ENCODE measurements around the gene OSBPL6. TPM values are rescaled to one million over a fixed set of nuclear protein-coding genes. Genes with fewer than 3 reads are reported as not detected.
"Not testable (repeated sequence)": the region's sequence is repeated elsewhere in the genome, so short reads cannot be mapped to it uniquely, and the experiment has no call there.

OSBPL6 gene
- total RNA-seq, 4 donors from 2014 or later = 1.8 to 3.3 (median 2.3) TPM

DNA sequence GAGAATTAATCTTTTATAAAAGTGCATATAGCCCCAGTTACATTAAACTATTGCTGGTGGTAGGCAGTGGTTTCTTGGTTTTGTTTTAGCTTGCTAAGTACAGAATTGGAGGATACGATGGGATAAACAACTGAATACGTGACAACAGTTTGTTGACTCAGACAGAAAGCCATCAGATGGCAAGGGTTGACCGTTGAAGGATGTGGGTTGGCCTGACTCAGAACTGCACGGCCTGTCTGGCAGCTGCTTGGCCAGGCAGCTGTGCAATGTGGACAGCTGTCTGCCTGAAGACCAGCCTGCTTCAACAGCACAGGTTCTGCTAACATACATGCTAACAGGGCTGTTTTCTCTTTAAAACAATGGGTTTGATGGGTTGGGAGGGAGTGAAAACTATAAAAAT, 210.1 kb downstream of the OSBPL6 start:
- Histone ChIP-seq H3K9me3 (no peaks in the 10 kb centered on the region), H3K27ac (replicated peaks in 1 of 4) (no peak overlapping the region), H3K4me1 (no peaks in the 10 kb centered on the region), H3K27me3 (peaks cover 0 to 13% (median 0%) of the 10 kb centered on the region in 4 donors), H3K36me3 (no peaks in the 10 kb centered on the region), H3K4me3 (no peak overlapping the region)
- DNase-seq (ENCODE audit: extremely low spot score) = no peak
- TF ChIP-seq EP300 (IDR thresholded peaks at IDR 0.05) = no peak
- TF ChIP-seq POLR2AphosphoS5 (IDR thresholded peaks at IDR 0.05) = no peak
- no peak for TF ChIP-seq POLR2A (IDR thresholded peaks at IDR 0.05; ENCODE audit: low read depth)
- TF ChIP-seq, protein P1, sequence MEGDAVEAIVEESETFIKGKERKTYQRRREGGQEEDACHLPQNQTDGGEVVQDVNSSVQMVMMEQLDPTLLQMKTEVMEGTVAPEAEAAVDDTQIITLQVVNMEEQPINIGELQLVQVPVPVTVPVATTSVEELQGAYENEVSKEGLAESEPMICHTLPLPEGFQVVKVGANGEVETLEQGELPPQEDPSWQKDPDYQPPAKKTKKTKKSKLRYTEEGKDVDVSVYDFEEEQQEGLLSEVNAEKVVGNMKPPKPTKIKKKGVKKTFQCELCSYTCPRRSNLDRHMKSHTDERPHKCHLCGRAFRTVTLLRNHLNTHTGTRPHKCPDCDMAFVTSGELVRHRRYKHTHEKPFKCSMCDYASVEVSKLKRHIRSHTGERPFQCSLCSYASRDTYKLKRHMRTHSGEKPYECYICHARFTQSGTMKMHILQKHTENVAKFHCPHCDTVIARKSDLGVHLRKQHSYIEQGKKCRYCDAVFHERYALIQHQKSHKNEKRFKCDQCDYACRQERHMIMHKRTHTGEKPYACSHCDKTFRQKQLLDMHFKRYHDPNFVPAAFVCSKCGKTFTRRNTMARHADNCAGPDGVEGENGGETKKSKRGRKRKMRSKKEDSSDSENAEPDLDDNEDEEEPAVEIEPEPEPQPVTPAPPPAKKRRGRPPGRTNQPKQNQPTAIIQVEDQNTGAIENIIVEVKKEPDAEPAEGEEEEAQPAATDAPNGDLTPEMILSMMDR (IDR thresholded peaks at IDR 0.05) = no peak
- 23% methylated on average over 4 of the region's 4 CpGs for WGBS
- intact Hi-C loops (cut with DNase I) = no loop called here

DNA sequence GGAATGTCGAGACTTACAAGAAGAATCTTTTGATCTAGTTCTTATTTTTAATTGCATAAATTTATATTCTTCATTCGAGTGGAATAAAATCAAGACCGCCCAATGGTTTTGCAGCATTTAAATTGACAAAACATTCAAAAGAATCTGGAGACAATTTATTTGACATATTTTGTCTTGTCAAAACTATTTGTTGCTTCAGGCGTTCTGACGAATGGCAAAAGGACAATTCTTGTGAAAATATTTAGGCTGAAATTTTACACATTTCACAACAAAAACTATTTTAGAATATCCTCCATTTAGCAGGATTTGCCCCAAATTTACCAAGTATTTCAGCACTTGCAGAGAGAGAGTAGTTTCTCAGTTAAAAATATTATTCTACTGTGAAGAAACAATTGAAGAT, 214.9 kb downstream of the OSBPL6 start:
- TF ChIP-seq, protein P1 (IDR thresholded peaks at IDR 0.05) = no peak
- TF ChIP-seq EP300 (IDR thresholded peaks at IDR 0.05) (no peak), POLR2AphosphoS5 (IDR thresholded peaks at IDR 0.05) (no peak), POLR2A (IDR thresholded peaks at IDR 0.05; ENCODE audit: low read depth) (no peak)
- intact Hi-C loops (cut with DNase I) = no loop called here
- WGBS = 79% methylated on average over 5 of the region's 5 CpGs

DNA sequence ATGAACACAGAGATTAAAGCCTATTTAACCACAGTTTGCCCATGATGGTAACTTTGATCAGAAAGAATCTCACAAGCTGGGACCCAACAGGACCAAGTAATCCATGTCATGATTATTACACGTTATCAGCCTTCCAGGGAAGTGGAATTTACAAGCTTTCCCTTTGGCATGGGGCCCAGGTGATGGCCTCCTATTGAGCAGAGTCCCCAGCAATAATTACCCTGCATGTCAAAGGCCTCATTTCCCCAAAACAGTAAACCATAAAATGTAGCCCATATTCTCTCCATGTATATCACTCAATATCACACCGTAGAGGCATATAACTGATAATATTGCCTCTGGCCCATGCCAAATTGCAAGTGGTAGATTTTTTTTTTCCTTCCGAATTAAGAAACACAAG, 217.7 kb downstream of the OSBPL6 start:
- peaks cover 4 to 21% (median 13%) of the 10 kb centered on the region in 4 donors for H3K4me1 ChIP-seq
- 90% methylated on average over 3 of the region's 3 CpGs for WGBS
- no peaks in the 10 kb centered on the region for H3K27me3 ChIP-seq
- H3K36me3 ChIP-seq = no peaks in the 10 kb centered on the region
- H3K9me3 ChIP-seq = no peaks in the 10 kb centered on the region
- H3K27ac ChIP-seq (replicated peaks in 1 of 4) = no peak overlapping the region
- no peak for DNase-seq (ENCODE audit: extremely low spot score)
- no peak overlapping the region for H3K4me3 ChIP-seq
- TF ChIP-seq EP300 (IDR thresholded peaks at IDR 0.05) (no peak), POLR2A (IDR thresholded peaks at IDR 0.05; ENCODE audit: low read depth) (no peak), POLR2AphosphoS5 (IDR thresholded peaks at IDR 0.05) (no peak)
- TF ChIP-seq, protein P1 (IDR thresholded peaks at IDR 0.05) = no peak
- intact Hi-C loops (cut with DNase I) = loop anchor here (2.0 to 5.0 kb wide), 2 partner anchors 15 to 300 kb away; partner anchors contain the start of gene RBM45

More for the DNA sequence above, 214.9 kb downstream of the OSBPL6 start:
- no peak overlapping the region for H3K27ac ChIP-seq (replicated peaks in 1 of 4)
- no peak for DNase-seq (ENCODE audit: extremely low spot score)
- H3K36me3 ChIP-seq = no peaks in the 10 kb centered on the region
- H3K9me3 ChIP-seq = no peaks in the 10 kb centered on the region
- no peak overlapping the region for H3K4me3 ChIP-seq
- H3K4me1 ChIP-seq = peaks cover 0 to 11% (median 3%) of the 10 kb centered on the region in 4 donors
- peaks cover 0 to 13% (median 0%) of the 10 kb centered on the region in 4 donors for H3K27me3 ChIP-seq

DNA sequence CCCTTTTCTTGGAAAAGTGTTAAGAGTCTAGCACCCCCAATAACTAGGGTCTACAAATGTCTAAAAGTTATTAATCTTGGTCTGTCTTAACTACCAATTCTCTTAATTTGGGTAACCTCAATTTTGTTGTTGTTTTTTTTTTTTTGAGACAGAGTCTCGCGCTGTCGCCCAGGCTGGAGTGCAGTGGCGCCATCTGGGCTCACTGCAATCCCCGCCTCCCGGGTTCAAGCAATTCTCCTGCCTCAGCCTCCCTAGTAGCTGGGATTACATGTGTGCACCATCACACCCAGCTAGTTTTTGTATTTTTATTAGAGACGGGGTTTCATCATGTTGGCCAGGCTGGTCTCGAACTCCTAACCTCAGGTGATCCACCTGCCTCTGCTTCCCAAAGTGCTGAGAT, 218.1 kb downstream of the OSBPL6 start:
- H3K9me3 ChIP-seq; H3K27ac ChIP-seq (replicated peaks in 1 of 4); DNase-seq (ENCODE audit: extremely low spot score); H3K4me3 ChIP-seq; H3K36me3 ChIP-seq; H3K27me3 ChIP-seq: not testable (repeated sequence)
- 98% methylated on average over 8 of the region's 8 CpGs for WGBS
- intact Hi-C loops (cut with DNase I) = loop anchor here (2.0 to 5.0 kb wide), 2 partner anchors 16 to 300 kb away; partner anchors contain the start of gene RBM45
- peaks cover 4 to 21% (median 13%) of the 10 kb centered on the region in 4 donors for H3K4me1 ChIP-seq

DNA sequence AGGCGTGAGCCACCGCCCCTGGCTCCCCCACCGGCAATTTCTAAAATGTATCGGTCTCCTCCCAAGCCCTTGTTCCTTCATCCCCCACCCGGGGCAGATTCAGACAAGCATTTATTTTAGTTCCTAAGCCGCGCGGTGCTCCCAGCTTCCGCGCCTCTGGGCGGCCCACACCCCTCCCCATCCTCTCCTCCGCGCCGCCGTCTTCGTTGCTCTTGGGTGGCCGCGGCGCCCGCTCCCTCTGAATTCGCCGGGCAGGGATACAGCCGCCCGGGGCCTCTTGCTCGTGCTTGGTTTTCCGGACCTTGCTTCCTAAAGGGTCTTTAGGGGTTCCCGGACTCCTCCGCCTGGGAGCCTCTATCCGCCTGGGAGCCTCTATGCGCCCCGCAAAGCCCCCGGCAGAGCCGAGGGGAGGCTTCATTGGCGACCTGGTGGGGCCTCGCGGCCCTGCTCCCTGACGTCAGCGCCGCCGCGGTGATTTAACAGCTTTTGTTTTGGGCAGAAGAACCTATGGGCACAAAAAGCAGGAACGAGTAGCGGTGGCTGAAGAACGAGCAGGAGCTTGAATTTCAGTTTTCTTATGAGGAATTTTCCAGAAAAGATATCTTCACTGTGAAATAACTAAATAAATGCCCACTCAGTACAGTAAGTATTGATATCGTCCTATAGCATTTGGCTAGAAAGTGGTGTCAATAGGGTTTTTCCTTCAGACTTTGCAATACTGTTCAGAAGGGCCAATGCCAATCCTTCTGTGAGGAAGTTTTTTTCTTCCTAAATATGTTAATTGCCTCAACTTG, 219.4 kb downstream of the OSBPL6 start:
- TF ChIP-seq POLR2AphosphoS5 (IDR thresholded peaks at IDR 0.05) = peak; percentile 51 to 54
- TF ChIP-seq, protein P1 (IDR thresholded peaks at IDR 0.05) = peak in 1 of 3 experiments; percentile 8
- TF ChIP-seq EP300 (IDR thresholded peaks at IDR 0.05) = no peak
- no peak for TF ChIP-seq POLR2A (IDR thresholded peaks at IDR 0.05; ENCODE audit: low read depth)
- H3K4me3 ChIP-seq = peak overlapping the region; percentile 62 to 68 (median 64)
- peaks cover 4 to 21% (median 13%) of the 10 kb centered on the region in 4 donors for H3K4me1 ChIP-seq
- intact Hi-C loops (cut with DNase I) = loop anchor here (2.0 to 5.0 kb wide), 3 partner anchors 17 to 301 kb away; partner anchors contain the start of gene RBM45
- peak overlapping the region; percentile 87 to 95 (median 89) for H3K27ac ChIP-seq (replicated peaks in 1 of 4)
- WGBS = under 1% methylated on average over 32 of the region's 45 CpGs
- peak; percentile 93 for DNase-seq (ENCODE audit: extremely low spot score)
- H3K9me3 ChIP-seq = no peaks in the 10 kb centered on the region
- H3K27me3 ChIP-seq = no peaks in the 10 kb centered on the region
- H3K36me3 ChIP-seq = no peaks in the 10 kb centered on the region
